HG02588 (cell line): Measurements from ENCODE around the gene STK16.
"Not testable (repeated sequence)": the region's sequence is repeated elsewhere in the genome, so short reads cannot be mapped to it uniquely, and the experiment has no call there.

Source experiments
- ATAC-seq: cut with Tn5 transposase; IDR thresholded peaks from one replicate; pipeline ENCODE4 v1.9.1; 2021; ENCODE audit warnings: mild to moderate bottlenecking, moderate library complexity; ENCODE audit not compliant: unreplicated experiment

The STK16 gene, protein sequence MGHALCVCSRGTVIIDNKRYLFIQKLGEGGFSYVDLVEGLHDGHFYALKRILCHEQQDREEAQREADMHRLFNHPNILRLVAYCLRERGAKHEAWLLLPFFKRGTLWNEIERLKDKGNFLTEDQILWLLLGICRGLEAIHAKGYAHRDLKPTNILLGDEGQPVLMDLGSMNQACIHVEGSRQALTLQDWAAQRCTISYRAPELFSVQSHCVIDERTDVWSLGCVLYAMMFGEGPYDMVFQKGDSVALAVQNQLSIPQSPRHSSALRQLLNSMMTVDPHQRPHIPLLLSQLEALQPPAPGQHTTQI

DNA sequence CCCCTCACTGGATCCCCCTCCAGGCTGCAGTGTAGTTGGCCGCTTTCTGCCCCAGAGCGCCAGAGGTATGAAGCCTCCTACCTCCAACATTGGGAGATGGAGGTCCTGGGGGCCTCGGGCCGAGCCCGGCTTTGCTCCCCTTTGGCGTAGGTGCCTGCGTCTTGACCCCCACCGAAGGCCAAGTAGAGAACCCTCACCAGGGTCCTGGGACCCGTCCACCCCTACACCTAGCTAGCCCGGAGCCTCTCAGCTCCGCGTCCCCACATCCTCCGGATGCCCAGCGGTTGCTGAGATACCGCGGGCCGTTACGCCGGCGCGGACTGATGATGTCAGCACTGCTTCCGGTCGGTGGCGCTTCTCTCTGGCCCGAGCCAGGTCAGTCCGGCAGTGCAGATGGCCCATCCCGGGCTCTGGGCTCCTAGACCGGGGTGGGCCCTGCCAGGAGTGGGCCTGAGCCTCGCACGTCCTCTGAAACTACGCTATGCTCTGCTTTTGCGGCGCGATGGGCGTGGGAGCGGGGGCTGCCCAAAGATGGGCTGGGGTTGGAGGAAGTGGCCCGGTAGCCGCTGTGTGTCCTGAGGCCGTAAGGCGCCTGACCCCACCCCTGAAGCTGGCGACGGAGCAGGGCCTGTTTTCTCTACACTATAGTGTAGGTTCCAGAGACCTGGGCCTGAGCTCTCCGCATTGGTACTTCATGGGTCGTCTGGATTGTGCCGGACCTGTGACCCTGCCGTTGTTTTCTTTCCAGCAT lies at the start of gene STK16, which contains the start of gene GLB1L:
Gene STK16, plus strand, starts transcription at position 332 of the 751 bp plus-strand sequence. CDS start 521 bp downstream, outside the sequence.
Gene GLB1L, minus strand, starts transcription at position 297 of the 751 bp plus-strand sequence. CDS start 1,871 bp downstream, outside the sequence.
- peak; percentile 61 for ATAC-seq

DNA sequence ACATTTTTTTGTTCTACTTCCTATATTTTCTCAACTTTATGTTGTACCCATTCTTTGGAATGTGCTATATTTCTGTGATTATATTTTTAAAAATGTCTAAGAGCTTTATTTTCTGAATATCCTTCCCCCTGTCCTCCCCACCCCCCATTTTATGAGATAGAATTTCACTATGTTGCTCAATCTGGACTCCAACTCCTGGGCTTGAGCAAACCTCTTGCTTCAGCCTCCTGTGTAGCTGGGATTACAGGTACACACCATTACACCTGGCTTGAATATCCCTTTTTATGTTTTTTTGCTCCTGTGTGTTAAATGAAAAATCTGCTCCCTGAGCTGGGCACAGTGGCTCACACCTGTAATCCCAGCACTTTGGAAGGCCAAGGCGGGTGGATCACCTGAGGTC lies 47.9 kb upstream of the STK16 start:
- no peak for ATAC-seq

DNA sequence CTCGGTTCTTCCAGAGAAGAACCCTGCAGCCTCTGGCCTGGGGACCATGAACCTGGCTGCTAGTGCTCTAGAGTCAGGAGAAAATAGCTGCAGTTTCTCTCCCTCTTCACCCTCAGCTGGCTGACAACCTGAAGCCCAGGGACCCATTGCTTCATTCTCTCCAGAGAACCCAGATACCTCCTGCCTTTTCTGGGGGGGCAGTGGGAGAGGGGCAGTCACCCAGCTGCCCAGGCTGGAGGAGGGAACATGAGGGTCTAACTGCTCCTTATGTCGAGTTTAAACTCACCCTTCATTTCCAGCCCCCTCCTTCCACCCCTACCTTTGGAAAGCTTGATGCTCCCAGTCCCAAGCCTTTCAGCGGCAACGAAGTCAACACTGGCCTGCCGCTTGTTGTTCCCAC lies 46.3 kb upstream of the STK16 start:
- no peak for ATAC-seq

DNA sequence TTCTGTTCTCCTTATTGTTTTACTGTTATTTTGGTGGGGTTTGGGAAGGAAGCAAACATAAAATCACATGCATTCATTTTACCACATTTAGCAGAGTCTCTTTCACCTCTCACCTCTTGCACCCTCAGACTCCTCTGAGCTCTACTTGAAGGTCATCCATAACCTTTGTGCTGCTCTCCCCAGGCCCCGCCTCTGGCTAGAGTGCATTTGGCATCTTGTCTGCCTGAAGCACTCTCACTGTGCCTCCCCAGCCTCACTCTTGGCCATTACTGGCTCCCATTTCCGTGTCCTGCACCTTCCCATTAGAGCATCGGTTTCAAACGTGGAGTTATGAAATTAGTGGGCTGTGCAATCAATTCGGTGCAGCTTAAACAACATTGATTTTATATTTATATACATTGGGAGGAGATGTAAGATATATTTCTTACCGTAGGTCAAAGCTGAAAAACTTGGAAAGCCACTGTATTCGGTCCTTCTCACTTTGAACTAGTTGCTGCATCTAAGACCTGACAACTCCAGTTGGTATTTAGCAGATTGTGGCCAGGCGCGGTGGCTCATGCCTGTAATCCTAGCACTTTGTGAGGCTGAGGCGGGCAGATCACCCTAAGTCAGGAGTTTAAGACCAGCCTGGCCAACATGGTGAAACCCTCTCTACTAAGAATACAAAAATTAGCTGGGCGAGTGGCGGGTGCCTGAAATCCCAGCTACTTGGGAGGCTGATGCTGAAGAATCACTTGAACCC lies 45.6 kb upstream of the STK16 start:
- ATAC-seq = no peak

DNA sequence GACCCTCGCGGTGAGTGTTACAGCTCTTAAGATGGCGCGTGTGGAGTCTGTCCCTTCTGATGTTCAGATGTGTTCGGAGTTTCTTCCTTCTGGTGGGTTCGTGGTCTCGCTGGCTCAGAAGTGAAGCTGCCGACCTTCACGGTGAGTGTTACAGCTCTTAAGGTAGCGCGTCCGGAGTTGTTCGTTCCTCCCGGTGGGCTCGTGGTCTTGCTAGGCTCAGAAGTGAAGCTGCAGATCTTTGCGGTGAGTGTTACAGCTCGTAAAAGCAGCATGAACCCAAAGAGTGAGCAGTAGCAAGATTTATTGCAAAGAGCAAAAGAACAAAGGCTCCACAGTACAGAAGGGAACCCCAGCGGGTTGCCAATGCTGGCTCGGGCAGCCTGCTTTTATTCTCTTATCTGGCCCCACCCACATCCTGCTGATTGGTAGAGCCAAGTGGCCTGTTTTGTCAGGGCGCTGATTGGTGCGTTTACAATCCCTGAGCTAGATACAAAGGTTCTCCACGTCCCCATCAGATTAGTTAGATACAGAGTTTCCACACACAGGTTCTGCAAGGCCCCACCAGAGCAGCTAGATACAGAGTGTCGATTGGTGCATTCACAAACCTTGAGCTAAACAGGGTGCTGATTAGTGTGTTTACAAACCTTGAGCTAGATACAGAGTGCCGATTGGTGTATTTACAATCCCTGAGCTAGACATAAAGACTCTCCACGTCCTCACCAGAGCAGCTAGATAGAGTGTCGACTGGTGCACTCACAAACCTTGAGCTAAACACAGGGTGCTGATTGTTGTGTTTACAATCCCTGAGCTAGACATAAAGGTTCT lies 44.6 kb upstream of the STK16 start:
- not testable (repeated sequence) for ATAC-seq

DNA sequence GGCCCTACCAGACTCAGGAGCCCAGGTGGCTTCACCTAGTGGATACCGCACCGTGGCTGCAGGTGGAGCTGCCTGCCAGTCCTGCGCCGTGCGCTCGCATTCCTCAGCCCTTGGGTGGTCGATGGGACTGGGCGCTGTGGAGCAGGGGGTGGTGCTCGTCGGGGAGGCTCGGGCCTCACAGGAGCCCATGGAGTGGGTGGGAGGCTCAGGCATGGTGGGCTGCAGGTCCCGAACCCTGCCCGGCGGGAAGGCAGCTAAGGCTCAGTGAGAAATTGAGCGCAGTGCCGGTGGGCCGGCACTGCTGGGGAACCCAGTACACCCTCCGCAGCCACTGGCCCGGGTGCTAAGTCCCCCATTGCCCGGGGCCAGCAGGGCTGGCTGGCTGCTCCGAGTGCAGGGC lies 43.9 kb upstream of the STK16 start:
- ATAC-seq = not testable (repeated sequence)

DNA sequence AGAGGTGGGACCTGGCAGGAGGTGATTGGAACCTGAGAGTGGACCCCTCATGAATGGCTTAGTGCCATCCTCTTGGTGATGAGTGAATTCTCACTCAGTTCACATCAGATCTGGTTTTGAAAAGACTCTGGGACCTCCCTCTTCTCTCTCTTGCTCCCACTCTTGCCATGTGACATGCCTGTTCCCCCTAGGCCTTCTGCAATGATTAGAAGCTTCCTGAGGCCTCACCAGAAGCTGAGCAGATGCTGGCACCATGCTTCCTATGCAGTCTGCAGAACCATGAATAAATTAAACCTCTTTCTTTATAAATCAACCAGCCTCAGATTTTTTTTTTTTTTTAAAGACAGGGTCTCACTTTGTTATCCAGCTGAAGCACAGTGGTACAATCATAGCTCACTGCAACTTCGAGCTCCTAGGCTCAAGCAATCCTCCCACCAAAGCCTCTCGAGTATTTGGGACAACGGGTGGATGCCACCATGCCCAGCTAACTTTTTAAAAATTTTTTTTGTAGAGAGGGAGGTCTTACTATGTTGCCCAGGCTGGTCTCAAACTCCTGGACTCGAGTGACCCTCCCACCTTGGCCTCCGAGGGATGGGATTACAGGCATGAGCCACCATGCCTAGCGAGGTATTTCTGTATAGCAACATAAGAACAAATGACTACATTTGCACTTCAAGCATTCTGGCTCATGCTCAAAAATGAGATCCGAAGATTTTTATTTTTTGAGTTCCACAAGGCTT lies 40.7 kb upstream of the STK16 start:
- ATAC-seq = no peak

DNA sequence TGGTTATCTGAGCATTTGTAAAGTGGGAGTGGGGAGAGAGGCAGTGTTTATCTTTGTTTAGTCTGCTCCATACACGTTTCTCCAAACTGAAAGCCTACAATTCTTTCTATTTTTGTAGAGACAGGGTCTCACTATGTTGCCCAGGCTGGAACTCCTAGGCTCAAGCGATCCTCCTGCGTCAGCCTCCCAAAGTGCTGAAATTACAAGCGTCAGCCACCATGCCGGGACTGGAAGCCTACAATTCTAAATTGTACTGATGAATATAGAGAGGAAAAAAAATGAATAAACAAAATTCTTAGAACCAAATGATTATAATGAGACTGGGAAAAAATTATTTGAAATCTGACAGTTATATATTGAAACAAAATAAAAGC lies 40.1 kb upstream of the STK16 start:
- ATAC-seq = no peak

DNA sequence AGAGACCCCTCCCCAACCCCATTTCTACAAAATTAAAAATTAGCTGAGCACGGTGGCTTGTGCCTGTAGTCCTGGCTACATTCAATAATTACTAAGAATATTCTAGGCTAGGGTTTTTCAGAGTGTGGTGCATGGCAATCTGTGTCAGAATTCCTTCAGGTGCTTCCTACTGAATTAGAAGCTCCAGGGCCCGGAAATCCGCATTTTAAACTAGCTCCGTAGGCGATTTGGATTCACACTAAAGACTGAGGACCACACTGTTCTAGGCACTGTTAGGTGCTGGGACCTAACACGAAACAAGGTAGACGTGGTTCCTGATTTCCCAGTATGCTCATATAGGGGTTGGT lies 39.3 kb upstream of the STK16 start:
- ATAC-seq = no peak

DNA sequence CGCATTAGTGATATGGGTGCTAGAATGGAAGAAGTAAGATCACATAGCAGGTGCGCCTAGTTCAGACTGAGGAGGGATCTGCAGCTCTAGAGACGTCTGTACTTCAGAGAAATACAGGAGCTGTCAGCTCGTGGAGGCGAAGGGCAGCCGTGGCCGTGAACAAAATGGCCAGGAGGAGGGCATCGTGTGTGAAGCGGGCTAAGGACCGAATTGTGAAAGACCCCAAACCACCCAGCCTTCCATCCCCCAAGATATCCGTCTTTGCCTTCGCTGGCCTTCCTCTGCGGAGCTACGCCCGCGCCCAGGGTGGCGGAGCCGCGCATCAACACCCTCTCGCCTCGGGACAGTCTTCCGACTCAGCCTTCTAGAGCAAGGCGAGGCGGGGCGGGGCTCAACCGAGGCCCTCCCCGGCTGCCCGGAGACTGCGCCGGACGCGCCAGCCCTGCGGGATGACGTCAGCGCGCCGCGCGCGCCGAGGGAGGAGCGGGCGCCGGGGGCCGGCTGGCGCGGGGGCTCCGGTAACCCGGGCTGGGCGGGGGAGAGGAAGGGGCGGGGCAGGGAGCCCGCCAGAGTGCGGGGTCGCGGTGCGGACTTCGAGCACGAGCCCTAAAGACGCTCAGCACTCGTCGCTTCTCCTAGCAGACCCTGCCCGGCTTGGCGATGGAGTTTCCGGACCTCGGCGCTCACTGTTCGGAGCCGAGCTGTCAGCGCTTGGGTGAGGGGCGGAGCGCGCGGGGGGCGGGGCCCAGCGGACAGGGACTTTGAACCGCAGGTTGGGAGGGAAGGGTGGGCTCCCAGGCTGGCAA lies 38.7 kb upstream of the STK16 start, which contains the start of gene ZFAND2B:
Gene ZFAND2B, plus strand, starts transcription at position 455 of the 806 bp plus-strand sequence. Its CDS starts 206 bp downstream, at position 661.
- ATAC-seq = peak; percentile 96

DNA sequence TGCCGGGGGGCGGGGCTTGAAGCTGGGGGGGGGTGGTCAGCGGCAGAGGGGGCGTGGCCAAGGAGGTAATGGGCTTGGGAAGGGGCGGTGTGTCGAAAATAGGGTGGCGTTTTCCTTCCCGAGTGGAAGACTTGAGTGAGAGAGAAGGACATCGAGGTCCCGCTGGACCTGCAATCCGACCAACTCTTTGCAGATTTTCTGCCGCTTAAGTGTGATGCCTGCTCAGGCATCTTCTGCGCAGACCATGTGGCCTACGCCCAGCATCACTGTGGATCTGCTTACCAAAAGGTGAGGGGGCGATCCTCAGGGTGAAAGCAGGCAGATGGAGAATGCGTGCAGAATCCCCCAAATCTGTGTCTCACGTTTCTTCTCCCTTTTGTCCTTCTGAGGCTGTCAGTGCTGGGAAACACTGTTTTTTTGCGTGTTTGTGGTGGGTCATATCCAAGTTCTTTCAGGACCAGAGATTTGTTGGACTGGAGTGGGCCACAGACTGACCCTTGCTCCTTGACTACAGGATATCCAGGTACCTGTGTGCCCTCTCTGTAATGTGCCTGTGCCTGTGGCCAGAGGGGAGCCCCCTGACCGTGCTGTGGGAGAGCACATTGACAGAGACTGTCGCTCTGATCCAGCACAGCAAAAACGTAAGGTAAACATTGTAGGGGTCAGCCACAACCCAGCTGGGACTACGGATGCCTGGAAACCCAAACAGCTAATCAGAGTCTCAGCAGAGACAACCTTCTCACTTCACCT lies 38.0 kb upstream of the STK16 start:
- ATAC-seq = no peak

DNA sequence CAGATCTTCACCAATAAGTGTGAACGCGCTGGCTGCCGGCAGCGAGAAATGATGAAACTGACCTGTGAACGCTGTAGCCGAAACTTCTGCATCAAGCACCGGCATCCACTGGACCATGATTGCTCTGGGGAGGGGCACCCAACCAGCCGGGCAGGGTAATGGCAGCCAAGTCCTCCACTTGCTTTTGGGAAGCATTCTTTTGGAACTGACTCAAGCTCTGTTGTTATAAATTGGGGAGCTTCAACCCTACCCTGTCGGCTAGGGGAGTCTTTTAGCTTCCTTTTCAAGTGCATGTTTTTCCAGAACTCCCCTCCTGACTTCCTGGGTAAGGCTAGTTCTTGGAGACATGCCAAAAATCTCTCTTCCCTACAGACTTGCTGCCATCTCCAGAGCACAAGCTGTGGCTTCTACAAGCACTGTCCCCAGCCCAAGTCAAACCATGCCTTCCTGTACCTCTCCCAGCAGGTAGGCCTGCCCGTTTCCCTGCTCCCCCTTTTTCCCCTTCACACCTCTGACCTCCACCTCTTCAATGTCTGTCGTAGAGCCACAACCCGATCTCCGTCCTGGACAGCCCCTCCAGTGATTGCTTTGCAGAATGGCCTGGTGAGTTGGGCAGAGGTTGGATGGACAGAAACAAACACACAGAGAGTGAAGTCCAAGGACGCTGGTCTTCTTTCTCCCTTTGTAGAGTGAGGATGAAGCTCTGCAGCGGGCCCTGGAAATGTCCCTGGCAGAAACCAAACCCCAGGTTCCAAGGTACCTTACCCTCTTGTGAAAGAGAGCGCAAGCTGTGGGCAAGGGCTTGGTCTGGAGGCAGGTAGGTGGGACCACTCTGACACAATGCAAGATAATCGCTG lies 37.2 kb upstream of the STK16 start:
- ATAC-seq = no peak

DNA sequence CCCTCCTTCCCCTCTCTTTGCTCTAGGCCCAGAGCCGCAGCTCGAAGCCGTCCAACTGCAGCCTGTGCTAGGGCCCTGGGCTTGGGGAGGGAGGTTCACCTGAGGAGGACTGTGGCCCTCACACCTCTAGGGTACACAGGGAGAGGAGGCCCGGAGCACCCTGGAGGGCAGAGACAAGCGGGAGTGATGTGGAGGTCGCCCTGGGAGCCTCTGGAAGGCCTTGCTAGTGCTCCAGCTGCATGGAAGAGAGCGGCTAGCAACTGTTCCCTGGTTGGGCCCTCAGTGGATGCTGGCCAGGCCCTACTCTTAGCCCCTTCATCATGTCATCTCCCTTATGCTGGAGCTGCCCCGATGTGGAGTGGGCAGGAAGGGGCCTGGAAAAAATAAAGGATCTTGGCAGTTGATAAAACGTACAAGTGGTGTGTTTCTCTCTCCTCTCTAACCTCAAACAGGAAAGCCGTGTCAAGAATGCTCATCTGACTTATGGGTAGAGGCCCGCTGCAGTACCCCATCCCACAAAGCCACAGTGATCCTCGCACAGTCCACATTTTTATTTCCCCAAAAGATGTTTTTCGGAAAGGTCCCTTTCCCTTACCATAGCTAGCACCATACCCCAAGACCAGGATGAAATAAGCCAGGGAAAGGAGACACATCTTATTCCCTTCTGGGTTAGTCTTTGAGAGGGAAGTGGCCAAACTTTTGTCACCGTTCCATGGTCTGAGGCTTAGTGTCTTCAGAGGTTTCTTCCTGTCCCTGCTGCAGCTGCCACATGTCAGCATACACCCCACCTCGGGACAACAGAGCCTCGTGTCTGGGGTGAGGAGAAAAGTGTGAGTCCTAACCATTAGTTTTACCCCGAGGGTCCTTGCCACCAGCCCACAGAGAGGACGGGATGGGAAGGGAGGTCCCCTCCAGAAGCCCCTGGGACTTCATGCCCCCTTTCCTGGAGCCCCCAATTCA lies 35.8 kb upstream of the STK16 start:
- no peak for ATAC-seq

DNA sequence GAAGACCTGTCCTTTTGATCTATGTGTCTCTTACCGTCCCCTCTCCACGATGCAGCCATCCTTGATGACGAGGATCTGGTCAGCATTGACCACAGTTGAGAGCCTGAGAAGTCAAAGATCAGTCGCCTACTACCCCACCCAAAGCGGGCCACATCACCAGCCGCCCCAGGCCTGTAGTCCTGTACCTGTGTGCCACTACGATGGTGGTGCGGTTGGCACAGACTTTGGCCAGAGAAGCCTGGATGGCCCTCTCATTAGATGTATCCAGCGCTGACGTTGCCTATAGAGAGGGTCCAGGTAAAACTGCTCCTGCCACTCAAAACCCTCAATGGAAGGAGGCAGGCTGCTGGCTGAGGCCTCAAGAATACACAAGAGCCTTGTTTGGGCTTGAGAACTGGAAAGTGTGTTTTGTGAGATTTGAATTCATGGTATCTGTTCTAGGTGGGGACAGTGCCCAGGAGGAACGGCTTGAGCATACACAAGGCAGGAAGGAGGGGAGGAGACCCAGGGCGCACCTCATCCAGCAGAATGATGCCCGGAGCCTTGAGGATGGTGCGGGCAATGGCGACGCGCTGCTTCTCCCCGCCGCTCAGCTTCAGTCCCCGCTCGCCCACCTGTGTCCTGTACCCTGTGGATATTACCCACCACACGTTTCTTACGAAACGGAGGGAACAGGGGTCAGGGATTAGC lies 34.9 kb upstream of the STK16 start:
- no peak for ATAC-seq

DNA sequence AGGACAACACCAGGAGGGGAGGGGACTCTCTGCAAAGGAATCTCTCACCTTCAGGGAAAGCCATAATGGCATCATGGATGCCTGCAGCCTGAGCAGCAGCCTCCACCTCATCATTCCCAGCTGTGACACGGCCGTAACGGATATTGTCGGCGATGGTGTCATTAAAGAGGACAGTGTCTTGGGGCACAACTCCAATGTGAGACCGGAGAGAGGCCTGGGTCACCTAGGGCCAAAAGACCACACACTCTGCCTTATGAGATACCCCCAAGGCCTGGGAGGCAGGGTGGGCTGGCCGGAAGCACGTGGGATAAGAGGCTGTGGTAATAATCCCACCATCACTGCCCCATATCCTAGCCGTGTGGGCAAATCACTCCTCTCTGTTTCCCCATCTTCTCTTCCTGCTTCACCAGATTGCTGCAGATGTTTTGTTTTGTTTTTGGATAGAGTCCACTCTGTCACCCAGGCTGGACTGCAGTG lies 34.4 kb upstream of the STK16 start:
- ATAC-seq = no peak

DNA sequence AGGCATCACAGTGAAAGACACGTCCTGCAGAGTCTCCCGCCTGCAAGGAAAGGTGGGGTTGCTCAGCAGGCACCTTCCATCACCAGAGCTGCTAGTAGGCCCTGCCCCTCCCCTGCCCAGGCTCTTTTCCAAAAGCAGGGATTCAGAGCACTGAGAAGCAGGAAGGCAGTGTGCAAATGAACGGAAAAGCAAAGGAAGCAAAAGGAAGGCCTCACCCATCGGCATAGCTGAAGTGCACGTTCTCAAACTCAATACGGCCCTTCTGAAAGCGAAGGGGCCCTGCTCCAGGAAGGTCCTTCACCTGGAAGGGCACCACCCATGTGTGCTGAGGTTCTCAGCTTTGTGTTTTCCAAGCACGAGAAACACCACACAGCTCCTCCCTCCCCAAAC lies 32.3 kb upstream of the STK16 start:
- ATAC-seq = no peak
